Endothelial cell of umbilical vein (primary cell): ENCODE results near the gene HDAC8.

Source experiments
- CTCF ChIP-seq, 2 donors: IDR thresholded peaks; 1 replicate in 1 of 2; 2 replicates in 1 of 2; pipeline ENCODE4 v1.5.1; 2011; ENCODE audit warnings: low read length in 2 of 2, mild to moderate bottlenecking in 2 of 2, moderate library complexity in 2 of 2, control low read depth in 1 of 2, inconsistent platforms in 1 of 2, low read depth in 1 of 2; ENCODE audit not compliant: insufficient read depth in 1 of 2; ENCODE audit errors: extremely low read depth in 1 of 2
- POLR2A ChIP-seq: IDR thresholded peaks from 2 replicates; pipeline ENCODE4 v1.6.1; 2012; ENCODE audit warnings: low read depth, mild to moderate bottlenecking, control low read depth, low read length
- POLR2AphosphoS5 ChIP-seq: IDR thresholded peaks from 2 replicates; pipeline ENCODE4 v1.6.1; 2012; ENCODE audit warnings: low read depth, mild to moderate bottlenecking, control low read depth, low read length, moderate library complexity; ENCODE audit not compliant: insufficient read depth

- no peak for TF ChIP-seq POLR2A
- no peak for TF ChIP-seq CTCF (IDR thresholded peaks at IDR 0.05; ENCODE audit: extremely low read depth in 1 of 2, insufficient read depth in 1 of 2, low read depth in 1 of 2, low read length in 2 of 2)
- TF ChIP-seq POLR2AphosphoS5: no peak
Measured at GRCh38 chrX:72313707-72314641, 258.7 kb downstream of the HDAC8 start.
